NCI-H446 (cell line): ENCODE results near the gene UGGT2.
"Not testable (repeated sequence)": the region's sequence is repeated elsewhere in the genome, so short reads cannot be mapped to it uniquely, and the experiment has no call there.

ENCODE experiments used
- DNase-seq, 2 experiments: peaks; one replicate each; lab custom pipeline; 2025; lab: John Stamatoyannopoulos, UW

The UGGT2 gene

DNA sequence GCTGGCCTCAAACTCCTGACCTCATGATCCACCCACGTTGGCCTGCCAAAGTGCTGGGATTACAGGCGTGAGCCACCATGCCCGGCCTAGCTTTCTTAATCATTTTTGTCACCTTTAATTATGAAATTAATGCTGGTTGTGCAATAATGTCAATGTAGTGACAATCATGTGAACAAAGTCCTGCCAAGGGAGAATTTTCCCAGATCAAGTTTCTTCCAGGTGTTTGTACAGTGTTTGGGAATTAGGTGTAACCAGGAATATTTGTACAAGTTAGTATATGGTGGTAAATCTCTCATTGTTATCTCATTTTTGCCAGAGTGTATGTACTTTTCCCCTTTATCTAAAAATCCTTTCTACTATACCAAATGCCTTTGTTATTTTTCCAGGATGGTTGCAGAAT lies 171.1 kb downstream of the UGGT2 start:
- no peak for DNase-seq

DNA sequence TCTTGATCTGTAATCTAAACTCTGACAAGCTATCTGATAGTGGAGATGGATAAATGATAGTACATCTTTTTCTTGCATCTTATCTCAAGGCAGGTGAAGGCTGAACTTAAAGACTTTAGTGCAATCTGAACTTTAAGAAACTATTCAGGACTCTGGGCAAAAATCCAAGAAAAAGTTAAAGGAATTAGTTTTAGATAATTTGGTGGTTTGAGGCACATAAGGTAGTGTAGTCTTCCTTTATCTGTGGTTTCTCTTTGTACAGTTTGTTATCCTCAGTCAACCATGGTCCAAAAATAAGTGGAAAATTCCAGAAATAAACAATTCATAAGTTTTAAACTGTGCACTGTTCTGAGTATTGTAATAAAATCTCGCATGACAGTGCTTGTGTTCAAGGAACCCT lies 172.9 kb downstream of the UGGT2 start:
- no peak for DNase-seq

DNA sequence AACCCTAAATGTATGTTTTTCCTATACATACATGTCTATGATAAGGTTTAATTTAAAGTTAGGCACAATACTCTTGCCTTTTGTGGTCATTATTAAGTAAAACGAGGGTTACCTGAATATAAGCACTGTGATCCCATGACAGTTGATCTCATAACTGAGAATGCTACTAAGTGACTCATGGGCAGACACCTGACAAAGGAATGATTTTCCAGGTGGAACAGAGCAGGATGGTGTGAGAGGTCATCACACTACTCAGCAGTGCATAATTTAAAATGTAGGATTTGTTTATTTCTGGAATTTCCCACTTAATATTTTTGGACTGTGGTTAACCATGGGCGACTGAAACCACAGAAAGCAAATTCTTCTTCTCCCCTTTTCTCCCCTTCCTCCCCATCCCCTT lies 178.9 kb downstream of the UGGT2 start:
- DNase-seq, result no peak

DNA sequence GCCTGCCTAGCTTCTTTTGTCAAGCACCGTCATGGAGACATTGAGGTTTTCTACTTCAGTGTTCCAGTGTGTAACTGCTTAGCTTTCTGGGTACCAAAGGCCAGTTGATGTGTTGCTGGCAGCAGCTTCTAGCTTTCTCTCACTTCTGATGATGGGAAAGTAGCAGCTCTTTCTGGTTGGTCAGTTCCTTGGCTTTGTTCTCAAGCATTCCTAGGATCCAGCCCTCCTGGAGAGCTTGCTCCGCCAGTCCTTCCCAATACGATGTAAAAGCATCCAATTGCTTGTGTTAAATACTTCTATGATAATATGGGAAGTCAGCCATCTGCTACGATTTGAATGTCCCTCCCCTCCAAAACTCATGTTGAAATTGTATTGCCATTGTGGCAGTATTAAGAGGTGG lies 182.8 kb downstream of the UGGT2 start:
- DNase-seq, result no peak

DNA sequence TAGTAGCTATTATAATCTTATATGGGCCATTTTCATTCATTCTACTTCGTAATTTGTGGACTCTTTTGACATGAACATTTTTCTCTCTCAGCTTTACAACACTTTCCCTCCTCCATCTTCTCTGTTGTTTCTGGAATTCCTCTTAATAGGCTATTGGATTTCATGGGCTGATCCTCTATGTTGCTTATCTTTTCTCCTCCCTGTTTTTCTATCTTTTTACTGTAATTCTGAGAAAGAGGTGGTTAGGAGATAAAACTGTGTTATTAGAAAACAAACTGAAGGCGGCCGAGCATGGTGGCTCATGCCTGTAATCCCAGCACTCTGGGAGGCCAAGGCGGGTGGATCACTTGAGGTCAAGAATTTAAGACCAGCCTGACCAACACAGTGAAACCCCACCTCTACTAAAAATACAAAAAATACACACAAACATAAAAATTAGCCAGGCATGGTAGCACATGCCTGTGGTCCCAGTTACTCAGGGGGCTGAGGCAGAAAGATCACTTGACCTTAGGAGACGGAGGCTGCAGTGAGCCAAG lies 188.1 kb downstream of the UGGT2 start:
- no peak for DNase-seq

DNA sequence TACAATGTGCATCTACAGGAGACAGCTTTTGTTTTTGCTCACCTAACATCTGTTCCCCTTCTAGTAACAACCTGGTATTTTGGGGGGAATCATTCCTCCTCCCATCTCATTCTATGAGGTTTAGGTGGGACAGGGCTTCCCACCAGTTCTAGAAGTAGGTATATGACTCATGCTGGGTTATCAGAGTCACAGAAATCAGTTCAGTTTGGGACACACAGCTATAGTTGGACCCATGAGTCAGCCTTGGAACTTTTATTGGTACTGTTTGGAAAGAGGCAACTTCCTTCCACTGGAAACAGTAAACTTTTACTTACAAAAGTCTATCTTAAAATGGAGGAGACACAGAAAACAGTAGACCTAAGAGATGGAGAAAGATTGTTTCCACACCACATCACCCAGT lies 190.8 kb downstream of the UGGT2 start:
- DNase-seq, result no peak

DNA sequence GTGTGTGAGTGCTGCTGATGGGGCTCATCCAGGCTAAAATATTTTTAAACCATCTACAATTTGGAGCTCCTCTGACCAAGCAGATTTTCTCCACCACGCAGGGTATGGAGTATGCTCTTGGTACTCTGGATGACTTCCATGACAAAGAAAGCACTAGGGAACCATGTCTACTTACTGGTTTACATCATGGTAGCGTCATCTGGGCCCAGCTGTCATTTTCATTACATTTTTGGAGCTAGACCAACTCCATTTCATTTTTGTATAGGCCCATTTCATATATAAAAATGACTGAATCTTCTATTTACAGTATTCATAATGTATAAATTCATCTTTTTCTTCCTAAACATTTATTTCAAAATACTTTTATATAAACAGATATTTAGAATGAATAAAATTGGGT lies 191.9 kb downstream of the UGGT2 start:
- DNase-seq, result no peak

DNA sequence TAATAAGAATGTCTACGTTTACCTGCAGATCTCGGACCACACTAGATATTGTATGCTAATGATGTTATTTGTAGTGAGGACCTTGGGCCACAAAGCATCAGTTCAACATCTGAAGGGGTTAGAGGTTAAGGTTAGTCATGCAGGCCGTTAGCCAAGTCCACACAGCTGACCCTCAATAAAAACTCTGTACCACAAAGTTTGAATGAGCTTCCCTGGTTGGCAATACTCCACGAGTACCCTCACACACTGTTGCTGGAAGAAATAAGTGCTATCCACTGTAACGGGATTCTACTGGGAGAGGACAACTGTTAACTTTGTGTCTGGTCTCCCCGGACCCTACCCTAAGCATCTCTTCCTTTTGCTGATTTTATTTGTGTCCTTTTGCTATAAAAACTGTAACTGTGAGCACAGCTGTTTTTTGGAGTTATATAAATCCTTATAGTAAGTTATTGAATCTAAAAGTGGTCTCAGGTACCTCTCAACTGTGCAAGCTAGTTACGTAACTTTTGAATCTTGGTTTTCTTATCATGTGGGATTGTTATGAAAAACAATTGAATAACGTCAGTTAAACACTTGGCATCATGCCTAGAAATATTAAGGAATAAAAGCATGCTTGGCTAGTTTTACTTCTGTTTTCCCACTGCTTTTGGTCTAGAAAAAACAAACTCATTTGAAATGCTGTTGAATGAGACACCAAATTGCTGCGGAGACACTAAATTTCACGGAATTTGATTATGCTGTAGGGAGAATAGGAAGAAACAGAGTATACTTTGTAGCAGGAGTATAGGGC lies 194.7 kb downstream of the UGGT2 start:
- DNase-seq, result no peak

DNA sequence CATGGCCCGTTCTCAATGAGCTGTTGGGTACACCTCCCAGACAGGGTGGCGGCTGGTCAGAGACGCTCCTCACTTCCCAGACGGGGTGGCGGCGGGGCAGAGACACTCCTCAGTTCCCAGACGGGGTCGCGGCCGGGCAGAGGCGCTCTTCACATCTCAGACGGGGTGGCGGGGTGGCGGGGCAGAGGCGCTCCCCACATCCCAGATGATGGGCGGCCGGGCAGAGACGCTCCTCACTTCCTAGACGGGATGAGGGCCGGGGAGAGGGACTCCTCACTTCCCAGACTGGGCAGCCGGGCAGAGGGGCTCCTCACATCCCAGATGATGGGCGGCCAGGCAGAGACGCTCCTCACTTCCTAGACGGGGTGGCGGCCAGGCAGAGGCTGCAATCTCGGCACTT lies 207.5 kb downstream of the UGGT2 start:
- not testable (repeated sequence) for DNase-seq

DNA sequence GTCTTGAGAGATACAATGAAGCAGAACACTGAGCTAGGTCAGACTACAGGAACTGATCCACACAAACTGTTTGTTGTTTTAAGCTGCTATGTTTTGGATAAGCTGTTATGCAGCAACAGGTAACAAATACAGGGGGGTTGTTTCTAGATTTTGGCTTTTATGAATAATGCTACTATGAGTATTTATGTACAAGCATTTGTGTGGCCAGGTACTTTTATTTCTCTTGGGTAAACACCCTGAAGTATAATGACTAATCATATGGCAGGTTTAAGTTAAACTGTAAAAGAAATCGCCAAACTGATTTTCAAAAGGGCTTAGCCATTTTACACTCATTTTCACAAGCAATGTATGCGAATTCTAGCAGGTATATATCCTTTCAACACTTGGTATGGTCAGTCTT lies 210.3 kb downstream of the UGGT2 start:
- no peak for DNase-seq

DNA sequence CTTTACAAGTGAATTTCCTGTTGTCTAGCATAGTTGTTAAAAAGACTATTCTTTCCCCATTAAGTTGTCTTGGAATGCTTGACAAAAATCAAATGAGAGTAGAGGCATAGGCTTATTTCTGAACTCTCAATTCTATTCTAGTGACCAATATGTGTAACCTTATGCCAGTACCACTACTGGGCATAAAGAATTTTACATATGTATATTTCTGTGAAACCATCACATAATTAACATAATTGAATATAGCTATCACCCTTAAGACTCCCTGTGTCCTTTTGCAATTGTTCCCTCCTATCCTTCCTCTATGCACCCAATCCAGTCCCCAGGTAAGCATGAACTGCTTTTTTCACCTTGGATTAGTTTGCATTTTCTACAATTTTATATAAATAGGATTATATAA lies 211.3 kb downstream of the UGGT2 start:
- DNase-seq, result no peak

DNA sequence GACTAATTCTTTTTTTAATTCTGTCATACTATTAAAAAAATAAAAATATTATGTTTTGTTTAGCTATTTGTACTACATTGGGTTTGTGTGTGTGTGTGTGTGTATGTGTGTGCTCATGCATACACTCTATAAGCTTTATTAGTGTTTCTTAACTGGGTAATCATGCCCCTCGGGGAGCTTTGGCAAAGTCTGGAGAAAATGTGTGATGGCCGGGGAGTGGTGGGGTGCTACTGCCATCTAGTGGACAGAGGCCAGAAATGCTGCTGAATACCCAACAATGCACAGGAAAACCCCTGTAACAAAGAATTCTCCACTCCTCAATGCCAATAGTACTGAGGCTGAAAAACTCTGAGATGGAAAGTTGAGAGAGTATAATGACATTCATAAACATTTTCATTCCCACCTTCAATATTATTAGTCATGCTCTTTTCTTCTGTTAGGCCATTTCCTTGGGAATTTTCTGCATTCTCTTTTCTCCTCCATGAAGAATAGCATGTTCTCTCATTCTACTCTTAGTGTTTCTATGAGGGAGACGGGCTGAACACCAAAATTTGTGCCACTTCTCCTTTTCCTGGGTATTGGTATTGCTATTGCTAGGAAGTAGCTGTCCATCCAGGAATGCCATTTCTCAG lies 219.0 kb downstream of the UGGT2 start:
- DNase-seq, result peak in 1 of 2 experiments; percentile 37

DNA sequence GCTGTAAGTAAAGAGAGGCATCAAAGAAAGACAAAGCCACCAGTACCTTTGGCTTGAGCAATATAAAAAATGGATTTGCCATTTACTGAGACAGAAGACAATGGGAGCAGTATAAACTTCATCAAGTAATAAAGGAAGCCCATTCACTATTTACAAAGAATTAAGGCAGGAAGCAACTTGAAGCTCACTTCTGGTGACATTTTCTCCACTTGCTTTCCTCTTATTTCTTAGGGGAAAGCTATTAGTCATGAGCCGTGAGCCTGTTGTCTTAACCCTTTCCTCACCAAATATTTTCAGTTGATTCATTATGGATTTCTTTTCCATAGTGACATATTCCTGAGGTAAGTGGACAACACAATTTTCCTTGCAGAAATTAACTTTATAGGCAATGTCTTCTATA lies 219.5 kb downstream of the UGGT2 start:
- no peak for DNase-seq

DNA sequence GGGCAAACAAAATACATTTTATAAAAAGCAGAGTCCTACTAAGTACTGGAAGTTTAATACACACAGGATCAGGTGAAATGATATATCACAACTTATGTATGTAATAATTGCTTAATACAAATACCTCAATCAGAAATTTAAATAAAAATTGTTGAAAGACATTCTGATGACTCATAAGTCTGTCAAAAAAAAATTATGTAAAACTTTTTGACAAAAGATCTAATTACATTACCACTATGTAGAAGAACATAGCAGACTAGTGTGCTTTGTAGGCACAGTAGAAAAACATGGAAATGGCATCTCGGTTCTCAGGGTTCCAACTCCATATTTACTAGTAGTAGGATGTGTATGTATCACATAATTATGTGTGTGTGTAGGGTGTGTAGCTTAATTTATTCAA lies 220.1 kb downstream of the UGGT2 start:
- DNase-seq, result no peak

DNA sequence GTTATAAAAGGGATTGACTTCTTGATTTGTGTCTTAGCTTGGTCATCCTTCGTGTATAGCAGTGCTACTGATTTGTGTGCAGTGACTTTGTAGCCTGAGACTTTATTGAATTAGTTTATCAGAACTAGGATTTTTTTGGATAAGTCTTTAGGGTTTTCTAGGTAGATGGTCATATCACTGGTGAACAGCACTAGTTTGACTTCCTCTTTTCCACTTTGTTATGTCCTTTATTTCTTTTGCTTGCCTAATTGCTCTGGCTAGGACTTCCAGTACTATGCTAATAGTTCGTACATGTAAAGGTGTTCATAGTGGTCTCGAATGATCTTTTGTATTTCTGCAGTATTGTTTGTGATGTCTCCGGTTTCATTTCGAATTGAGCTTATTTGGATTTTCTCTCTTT lies 230.9 kb downstream of the UGGT2 start:
- no peak for DNase-seq

DNA sequence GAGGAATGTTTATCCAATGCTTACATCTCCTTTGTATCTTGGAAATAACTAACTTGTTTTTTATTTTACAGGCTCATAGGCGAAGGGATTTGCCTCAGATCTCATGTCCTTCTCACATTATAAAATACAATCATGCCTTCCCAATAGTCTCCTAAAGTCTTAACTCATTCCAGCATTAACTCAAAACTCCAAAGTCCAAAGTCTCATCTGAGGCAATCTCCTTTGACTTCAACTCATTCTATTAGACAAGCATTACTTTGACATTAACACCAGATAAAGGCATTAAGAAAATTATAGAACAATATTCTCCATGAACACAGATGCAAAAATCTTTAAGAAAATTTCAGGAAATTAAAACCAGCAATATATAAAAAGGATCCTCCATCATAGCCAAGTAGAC lies 238.7 kb downstream of the UGGT2 start:
- no peak for DNase-seq

DNA sequence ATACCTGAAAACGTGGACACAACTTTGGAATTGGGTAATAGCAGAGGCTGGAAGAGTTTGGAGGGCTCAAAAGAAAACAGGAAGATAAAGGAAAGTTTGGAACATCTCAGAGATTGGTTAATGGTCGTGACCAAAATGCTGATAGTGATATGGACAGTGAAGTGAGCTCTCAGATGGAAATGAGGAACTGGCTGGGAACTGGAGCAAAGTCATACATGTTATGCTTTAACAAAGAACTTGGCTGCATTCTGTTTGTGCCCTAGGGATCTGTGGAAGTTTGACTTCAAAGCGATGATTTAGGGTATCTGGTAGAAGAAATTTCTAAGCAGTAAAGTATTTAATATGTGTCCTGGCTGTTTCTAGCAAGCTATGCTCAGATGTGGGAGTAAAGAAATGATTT lies 240.1 kb downstream of the UGGT2 start:
- no peak for DNase-seq

DNA sequence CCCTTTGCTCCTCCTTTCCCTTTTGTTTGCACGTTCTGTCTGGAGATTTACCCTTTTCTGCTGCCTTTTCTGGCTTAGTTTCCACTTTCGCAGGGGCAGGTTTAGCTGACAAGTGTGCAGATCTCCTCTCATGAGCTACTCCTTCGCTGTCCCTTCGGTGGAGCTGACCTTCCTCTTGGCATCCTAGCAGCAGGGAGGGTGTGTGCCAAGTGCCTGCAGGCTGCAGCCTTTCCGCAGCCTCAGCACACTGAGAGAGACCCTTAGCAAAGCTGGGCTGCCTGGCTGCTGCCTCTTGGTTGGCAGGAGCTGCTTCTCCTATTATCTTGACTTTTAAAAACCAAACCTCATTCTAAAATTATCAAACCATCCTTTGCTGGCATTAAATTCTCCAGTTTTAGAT lies 243.8 kb downstream of the UGGT2 start:
- no peak for DNase-seq

DNA sequence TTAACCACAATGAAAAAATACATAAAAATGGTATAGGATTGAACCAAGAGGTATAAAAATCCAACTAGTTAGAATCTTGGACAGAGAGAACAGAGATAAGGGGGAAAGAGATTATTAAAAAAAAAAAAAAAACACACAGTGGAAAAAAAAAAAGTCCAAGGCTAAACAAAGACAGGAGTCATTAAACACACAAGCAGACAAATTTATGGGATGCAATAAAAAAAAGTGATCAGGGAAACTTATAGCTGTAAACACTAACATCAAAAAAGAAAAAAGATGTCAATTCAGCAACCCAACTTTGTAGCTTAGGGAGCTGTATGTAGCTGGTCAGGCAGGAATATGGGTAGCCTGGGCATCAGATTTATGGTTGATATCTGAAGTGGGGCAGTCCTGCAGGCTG lies 247.3 kb downstream of the UGGT2 start:
- no peak for DNase-seq

DNA sequence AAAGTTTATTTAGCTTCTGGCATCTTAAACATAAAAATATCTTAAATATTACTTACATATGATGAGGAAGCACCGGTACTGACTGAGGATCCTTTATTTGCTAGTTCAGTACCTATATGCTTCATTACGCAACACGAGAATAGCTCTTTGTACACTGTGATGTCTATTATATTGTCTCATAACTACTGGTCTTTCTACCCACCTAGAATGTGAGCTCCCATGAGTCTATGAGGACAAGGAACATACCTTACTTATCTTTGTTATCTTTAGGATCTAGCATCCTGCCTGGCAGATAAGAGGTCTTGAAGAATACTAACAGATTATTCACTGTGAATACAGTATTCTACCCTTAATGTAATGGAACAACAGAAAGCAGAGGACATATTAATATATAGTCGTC lies 251.4 kb downstream of the UGGT2 start:
- no peak for DNase-seq

DNA sequence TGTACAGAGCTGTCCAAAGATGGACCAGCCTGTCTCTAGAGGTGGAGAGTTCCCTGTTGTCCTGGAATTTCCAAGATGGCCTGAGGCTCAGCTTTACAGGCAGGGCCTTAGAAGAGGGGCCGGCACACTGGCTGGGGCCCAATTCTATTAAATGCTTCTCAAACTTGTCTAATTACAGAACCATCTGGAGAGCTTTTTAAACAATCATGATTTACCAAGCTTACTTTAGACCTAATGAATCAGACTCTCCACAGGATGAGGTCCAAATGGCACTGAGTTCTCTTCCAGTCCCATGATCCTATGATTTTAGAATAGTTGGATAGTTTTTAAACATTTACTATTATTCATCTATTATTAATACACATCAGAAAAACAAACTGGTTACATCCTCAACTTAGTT lies 252.8 kb downstream of the UGGT2 start:
- DNase-seq, result peak in 1 of 2 experiments; percentile 0

DNA sequence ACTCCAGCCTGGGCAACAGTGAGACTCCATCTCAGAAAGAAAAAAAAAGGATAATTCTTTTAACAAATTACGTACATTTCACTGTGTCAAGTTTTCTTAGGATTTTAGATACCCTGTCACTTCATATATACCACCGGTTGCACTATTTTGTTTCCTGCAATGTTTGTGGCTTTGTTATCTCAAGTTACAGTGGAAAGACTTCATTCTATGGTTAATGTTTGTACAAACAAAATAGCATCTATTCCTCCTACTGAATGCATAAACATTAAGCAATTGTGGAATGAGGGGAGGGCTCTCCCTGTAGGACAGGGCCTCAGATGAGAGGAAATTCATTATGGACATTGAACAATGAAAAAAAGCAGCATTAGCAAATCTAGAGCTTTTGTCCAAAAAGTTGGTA lies 256.2 kb downstream of the UGGT2 start:
- no peak for DNase-seq

DNA sequence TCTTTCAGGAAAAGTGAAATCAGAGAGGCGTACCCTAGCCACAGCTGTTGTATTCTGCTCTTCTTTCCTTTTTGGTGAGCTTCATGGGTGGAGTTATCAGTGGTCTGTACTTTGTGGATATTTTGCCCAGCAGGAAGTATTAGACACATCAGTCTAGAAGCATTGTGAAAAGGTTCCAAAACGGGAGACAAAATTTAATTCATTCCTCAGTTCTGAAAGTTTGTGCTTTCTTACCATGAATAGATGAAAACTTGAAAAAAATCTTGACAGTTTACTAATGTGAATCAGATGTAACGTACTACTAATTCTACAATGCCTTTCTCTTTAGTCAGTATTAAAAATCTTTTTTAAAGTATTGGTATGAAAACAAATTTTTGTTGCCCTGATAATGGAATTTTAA lies 259.4 kb downstream of the UGGT2 start:
- no peak for DNase-seq
